Measurements from ENCODE around the gene COL4A1.

Gene COL4A1

DNA sequence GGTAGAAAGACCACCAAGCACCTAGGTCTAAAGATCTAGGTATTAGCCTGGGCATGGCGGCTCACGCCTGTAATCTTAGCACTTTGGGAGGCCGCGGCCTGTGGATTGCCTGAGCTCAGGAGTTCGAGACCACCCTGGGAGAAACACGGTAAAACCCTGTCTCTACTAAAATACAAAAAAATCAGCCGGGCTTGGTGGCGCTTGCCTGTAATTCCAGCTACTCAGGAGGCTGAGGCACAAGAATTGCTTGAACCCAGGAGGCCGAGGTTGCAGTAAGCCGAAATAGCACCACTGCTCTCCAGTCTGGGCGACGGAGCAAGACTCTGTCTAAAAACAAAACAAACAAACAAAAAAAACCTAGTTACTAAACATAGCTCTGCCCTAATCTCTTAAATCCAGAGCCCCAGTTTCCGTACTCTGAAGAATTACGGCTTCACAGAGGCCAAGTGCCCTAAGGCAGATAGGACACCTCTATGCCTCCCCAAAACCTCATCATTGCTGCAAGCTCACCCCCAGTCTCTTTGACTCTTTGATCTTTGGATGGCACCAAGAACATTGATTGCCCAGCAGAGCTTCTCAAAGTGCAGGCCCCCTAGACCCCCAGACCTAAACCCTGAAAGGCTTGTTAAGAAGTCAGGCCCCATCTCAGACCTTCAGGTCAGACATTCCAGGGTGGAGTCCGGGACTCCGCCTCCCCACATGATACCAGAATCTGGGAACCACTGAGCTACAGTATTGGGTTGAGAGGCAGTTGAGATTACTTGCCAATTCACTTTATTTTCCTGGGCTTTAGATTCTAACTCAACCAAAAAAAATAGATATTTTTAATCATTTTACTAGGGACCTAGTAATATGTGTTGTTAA lies 2.9 kb upstream of the COL4A1 start:
- DNase-seq = no peak

DNA sequence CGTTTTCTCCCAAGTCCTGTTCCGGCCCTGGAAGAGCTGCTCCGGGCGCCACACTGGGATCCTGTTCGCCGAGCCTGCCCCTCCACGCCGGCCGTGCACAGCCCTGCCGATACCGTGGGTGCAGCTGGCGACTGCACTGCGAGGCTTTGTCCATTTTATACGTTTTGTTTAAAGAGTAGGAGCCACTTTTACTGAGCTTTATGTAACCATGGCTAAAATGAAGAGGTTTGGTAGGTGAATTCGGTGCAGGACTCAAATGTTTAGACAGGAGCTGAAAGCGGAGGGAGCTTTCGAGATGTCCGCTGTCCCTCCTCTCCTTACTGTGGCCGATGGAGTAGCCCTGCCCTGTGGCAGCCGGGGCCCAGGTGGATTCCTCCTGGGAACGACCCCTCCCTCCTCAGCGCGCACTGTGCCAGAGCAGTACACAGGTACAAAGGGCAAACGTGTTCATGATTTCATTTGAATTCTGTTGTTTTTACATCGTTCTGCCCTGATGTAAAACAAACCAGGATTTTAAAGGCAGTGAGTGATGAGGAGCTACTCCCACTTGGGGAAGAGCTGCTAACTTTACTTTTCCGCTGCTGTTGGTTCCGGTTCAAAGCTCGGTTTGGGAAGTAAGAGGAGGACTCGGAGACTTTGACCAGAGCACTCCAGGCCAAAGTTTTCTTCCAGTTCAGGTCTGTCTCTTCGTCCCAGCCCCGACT lies 1.9 kb upstream of the COL4A1 start:
- no peak for DNase-seq

DNA sequence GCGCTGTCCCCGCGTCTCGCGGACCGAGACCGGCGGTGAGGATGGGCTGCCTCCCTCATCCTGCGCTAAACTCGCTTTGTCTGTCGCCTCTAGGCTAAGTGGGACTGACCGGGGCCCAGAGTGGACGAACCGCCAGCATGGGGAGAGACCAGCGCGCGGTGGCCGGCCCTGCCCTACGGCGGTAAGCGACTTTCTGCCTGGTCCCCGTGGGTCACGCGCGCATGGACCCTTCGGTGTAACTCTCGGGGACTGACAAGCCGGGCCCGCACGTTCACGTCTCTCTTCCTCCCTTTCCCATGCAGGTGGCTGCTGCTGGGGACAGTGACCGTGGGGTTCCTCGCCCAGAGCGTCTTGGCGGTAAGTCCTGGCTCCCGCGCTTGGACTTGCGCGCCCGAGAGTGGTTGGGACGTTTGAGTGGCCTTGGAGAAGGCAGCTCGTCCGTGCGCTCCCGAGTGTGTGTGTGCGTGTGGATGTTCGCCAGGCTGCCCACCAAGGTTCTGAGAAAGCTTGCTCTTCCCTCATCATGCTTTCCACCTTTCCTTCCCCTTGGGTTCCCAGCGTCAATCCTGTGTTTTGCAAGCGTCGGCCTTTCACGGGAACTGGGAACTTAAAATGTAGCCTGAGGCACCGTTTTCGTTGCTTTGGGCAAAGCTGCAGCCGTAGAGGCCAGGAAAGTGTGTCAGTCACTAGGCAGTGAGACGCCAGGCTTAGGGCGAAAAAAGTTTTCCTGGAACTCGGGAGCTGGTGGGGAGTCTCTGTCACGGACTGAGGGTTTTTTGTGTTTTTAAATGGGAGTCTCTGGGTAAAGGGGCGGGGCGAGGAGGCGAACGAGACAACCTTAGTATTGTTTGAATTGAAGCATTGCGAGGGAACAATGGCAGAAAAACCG lies 1.1 kb upstream of the COL4A1 start:
- peak in 1 of 58 donors; percentile 36 for DNase-seq

DNA sequence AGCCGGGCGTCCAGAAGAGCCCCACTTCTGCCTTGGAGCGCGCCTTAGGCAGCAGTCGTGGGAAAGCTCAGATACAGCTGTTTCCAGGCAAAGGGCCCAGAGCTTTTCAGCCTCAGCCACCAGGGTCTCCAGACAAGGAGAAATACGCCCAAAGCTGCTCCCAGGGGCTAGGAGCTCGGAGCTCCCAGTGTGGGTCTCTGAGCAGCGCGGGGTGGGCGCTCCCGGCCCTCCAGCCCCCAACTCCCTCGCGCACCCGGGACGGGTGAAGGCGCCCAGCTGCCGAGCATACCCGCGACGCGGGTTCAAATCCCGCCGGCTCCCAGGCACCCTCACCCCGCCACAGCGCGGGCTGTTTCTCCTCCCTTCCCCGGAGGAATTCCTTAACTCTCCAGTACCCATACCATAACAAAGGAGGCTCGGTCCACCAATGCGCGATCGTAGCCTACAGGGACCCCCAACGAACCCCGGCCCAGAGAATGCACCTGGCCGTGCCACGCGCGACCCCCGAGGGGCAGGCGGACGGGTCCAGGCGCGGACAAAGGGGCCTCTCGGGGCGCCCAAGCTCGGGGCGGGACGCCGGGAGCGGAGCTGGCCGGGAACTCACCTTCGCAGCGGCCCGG lies 507 bp downstream of the COL4A1 start:
- DNase-seq = no peak

DNA sequence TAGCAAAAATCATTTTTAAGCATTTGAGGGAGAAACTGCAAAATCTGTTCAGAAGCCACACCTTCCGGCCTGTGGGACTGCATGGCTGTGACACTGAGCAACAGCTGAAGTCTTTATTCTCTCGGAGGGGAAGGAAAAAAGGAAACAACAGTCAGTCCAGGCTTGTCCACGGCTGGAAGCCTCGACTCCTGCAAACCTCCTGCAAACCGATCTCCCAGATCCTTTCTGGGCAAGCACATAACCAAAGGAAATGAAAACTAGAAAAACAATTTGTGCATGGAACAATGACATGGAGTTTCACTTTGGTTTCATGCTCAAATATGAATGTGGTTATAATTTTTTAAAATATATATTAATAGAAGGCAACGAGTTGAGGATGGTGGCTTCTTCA lies 1.0 kb downstream of the COL4A1 start:
- DNase-seq = no peak

DNA sequence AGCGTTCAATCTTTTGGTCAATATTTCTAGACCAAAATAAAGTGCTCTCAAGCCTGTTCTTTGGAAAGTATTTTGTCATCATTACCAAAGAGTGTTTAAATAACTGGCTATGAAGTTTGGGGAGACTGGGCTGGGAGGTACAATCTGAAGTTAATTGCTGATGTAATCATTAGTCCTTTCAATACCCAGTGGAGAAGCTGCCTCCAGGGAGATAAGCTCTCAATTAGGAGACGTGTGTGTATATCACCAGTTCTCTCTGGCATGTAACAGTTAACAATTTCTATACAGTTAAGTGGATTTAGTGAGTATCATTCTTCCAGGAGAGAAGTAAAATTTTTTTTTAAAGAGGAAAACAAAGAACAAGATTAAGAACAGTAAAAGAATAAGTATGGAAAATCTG lies 1.4 kb downstream of the COL4A1 start:
- DNase-seq = no peak

DNA sequence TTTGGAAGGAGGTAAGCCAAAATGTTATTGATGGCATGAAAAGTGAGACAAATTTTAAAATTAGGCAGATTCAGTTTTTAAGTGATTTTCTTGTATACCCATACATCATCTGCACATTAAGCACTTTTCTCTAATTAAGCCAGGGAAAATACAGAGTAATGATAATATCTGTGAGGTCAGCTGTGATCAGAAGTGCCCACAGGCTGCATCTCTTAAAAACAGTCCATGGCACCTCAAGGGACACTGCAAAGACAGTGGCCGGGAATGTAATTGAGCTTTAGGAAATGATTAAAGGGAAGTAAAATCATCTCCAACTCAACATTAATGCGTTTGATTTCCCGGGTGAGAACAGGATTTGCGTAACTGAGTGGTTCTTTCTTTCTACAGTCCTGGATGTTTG lies 2.0 kb downstream of the COL4A1 start:
- no peak for DNase-seq

DNA sequence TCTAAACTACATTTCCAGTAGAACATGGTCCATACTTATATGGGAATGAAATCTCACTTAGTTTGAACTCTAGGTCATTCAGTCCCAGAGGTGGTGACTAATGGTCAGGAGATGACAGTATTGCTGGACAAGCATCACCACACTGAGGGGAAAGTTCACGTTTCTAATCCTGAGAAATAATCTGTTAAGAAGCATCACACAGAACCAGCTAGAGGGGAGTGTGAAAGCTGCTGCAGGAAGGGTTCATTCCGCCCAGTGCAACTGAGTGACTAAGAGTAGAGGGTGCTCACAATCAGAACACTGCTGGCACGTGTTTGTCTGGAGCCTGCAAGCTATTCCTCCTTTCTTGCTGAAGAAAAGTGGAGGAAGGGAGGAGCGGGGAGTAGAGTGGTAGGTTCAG lies 2.7 kb downstream of the COL4A1 start:
- DNase-seq = no peak

DNA sequence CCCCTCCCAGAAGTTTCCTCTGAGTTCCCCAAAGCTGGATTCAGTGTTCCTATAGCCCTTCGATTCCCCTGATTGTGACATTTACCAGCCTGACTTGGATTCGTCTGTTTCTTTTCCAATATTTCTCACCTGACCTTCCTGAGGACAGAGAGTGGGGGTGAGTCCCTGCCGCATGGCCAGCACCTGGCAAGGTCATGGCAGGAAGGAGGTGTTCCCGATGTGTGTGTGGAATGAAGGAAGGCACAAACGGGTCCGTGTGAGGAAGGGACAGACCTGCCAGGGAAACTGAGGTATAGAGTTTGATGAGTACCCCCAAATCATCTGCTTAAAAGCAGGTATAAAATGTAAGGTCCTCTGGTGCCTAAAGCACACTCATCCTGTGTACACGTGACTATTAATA lies 3.3 kb downstream of the COL4A1 start:
- no peak for DNase-seq

DNA sequence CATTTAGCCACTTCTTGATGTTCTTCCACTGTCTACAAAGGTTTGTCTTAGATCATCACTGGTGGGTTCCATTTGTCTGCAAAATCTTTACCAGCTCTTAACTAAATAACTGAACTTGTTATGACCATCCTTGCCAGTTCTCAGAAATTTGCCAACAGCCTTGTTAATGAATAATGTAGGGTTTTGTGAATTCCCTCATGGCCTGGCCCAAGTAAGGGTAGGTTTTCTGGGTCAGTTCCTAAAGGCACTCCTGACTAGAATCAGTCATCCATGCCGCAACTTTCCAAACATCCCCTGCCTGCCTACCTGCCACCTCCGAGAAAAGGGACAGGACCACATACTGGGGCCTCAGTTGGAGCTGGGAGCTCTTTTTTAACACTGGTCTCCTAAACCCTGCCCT lies 4.0 kb downstream of the COL4A1 start:
- DNase-seq = no peak

DNA sequence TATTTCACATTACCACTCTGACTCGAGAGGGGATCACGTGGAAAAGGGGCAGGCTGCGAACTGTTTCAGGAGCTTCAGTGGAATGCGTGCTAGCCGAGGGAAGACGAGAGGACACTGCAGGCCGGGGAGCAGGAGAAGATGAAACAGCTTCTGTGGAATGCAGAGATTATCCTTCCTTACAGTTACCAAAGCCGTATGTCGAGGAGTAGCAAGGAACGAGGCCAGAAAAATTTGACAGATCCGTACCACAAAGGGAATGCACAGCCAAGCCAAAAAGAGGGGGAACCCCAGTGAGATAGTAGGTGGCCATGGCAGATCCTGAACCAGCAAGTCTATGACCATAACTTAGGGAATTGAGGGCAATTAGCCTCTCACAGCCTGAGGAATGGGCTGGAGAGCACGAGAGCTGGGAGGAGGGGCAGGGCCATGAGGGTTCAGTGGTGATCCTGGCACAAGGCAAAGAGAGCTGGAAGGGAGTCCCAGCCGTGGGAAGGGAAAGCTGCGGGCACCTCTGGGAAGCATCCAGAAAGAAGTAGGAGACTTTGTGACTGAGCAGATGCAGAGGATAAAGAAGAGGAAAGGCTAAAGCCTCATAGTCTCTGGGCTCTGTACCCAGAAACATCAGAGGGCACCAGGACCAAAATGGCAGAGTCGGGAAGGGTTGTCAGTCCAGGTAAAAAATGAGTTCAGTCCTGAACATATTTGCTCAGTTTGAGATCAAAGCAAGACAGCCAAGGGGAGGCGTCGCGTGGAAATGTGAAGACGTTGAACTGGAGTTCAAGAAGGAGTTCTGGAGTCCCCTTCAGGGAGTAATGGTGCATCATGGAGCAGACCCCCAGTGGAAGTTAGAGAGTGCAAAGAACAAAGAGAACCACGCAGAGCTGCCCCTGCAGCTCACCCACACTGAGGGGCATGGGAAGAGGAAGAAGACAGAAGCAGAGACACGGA lies 5.1 kb downstream of the COL4A1 start:
- no peak for DNase-seq

DNA sequence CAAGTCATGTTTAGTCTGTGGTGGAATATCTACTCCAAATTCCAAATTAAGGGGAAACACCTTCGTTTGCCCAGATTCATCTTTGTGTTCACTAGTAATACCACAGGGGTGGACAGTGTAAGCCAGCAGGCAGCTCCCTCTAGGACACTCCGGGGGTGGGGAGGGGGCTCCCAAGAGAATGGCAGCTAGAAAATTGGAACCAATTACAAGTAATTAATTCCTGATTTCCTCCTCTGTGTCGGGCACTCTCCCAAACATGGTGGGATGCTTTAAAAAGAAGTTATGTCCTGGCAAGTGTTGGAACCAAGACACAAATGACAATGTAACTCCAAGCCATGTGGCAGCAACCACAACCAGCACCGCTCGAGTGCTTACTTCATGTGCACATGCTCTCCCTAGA lies 5.9 kb downstream of the COL4A1 start:
- no peak for DNase-seq

DNA sequence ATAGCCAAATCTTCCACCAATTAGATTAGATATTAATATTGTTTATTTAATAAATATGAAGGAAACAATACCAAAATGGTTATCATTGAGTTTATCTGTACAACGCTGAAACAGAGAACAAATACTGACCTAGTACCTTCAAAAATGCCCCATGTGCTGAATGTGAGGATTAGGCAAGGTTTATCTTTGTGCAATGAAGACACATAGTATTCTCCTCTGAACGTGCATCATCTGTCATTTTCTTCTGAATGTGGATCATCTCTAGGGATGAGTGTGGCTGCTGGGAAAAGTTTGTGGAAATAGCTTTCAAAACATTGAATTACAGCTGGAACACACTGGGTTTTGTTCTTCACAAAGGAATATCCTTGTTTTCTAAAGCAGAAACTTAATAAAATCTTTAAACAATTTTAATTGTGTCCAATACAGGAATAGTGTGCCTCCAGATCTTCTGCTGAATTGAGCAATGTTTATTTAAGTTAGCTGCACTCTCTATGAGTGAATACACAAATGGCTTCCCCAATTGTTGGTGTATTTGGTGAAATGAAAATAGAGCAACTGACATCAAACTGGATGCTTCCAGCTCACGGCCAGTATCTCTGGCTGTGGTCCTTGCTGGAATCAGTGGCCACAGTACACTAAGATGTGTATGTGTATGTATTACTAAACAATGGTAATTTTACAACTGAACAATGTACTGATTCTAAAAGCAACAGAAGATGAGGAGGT lies 6.7 kb downstream of the COL4A1 start:
- no peak for DNase-seq

DNA sequence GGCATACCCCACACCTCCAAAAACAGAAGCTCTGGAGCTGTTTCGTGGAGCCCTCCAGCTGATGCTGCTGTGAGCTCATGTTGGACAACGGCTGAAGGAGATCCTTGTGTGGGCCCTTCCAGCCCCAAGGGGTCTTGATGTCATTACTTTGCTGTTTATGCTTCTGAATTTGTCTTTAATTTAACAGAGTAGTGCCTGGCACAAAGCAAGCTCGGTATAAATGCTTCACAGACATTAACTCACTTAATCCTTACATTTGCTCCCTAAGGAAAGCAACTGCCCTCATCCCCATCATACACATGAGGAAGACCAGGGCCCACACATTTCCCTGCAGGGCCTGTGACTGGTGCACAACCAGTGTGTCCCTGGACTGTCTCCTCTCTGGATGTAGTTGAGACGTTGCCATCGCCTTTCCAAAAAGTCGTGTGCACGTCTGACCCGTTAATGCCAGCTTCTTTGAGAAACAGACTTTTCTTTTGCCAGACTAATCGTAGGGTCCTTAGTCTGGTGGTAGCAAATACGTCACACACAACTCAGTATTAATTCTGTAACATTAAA lies 7.6 kb downstream of the COL4A1 start:
- no peak for DNase-seq

DNA sequence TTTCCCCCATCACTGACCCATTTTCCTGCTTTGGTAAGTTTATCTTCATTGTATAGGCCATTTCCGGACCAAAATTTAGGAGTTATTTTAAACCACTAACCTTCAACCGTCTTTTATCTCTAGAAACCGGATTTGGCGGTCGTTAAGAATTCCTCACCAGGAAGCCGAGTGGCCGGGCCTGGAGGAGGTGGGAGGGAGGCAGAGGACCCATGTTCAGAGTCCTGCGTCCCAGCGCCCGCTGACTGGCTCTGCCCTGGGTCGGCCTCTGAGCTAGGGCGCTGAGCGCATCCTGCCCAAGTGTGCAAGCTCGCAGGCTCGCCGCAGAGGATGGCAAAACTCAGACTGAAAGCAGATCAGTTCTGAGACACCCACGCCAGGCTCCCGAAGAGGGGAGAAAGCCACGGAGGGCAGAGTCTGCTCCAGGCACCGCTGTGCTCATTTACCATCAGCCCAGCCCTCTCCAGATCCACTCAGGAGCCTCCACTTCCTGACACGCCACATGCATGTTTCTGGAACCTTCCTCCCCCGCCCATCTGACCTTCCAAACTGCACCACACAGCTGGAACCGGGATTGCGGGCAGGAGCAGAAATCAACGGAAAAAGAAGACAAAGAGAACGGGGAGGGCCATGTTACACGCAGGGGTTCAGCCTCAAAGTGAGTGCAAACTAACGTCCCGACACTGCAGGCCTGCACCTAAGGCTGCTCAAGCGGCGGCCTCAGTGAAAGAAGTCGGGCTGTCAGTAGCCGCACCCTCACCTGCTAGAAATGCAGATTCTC lies 8.3 kb downstream of the COL4A1 start:
- no peak for DNase-seq

DNA sequence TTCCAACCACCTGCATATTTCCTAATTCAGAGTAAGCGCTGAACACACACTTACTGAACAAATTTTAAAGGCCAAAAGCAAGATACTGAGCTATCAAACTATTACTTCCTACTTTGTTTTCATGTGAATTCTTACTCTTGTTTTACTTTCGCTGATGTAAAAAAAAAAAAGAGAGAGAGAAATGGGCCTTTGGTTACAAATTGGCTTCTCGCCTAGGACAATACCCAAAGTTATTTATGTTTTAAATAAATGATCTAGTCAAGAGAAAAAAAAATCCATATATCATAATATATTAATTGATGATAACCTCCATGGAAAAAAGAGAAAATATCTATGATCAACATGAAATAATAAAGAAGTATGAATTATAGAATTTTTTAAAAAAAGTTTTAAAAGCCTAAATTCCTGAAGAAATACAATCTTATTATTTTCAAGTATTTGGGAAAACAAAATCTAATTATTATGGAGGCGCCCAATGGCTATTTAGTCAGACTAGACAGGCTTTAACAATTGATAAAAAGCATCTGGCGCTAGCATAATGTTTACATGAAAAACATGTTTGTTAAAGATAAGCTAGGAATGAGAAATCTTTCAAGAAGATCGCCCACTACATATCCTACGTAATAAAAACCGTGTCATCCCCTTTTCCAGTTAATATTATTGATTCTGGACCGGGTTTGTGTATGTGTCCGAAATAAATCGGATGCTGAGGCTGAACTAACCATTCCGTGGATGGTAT lies 9.0 kb downstream of the COL4A1 start:
- DNase-seq = no peak

DNA sequence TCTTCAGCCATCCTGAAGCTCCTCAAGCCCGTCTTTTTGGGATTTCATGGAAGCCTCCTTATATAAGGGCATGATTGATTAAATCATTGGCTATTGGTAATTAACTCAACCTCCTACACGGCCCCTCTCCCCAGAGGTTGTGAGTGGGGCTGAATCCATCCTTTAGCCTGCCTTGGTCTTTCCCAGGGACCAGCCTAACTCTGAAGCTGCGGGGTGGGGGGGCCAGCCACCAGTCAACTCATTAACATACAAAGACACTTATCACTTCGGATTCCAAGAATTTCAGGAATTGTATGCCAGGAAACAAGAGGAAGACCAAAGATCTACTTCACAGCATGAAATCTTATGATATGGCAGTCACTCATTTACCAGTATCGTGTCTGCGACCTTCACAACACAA lies 9.9 kb downstream of the COL4A1 start:
- DNase-seq = no peak

DNA sequence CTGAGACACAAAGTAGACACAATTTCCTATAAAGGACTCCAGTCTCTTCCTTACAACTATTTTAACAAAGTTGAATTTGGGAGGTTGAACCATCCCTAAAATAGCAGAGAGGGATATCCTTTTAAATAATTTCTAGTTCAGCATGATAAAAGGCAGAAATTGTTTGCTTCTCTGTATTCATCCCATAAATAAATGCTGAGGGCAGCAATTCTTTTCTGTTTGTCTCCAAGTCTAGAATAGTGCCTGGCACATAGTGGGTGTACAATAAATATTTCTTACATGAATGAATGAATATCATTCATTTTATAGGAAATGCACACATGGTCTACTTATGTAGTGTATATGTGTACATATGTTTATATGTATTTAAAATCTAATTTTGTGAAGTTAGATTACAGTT lies 12.3 kb downstream of the COL4A1 start:
- no peak for DNase-seq

Measured in anterior cingulate cortex (tissue), 58 donors.